Nephron progenitor cell (in vitro differentiated cells): ENCODE data around the gene TBK1.

Source experiments
- DNase-seq: peaks from one replicate; pipeline ENCODE4 v3.0.0; 2021
- H3K27ac Mint-ChIP-seq: 2 replicates; pipeline ENCODE4 v1.8.0; 2021; ENCODE audit warnings: mild to moderate bottlenecking, moderate library complexity, mixed read lengths
- H3K27me3 Mint-ChIP-seq: 2 replicates; pipeline ENCODE4 v1.8.0; 2021; ENCODE audit warnings: mild to moderate bottlenecking, low read depth, mixed read lengths; ENCODE audit not compliant: poor library complexity
- H3K36me3 Mint-ChIP-seq: 2 replicates; pipeline ENCODE4 v1.8.0; 2021; ENCODE audit warnings: low read depth, mixed read lengths
- H3K4me1 Mint-ChIP-seq: 2 replicates; pipeline ENCODE4 v1.8.0; 2021; ENCODE audit warnings: mixed read lengths
- H3K4me3 Mint-ChIP-seq: 2 replicates; pipeline ENCODE4 v1.8.0; 2021; ENCODE audit warnings: mild to moderate bottlenecking, moderate library complexity, mixed read lengths
- H3K9me3 Mint-ChIP-seq: 2 replicates; pipeline ENCODE4 v1.8.0; 2021; ENCODE audit warnings: mild to moderate bottlenecking, moderate library complexity, mixed read lengths
- TF ChIP-seq, protein P1 (sequence below): fragments of 200-600 bp; sonication (generic); IDR thresholded peaks from 2 replicates; pipeline ENCODE4 v1.5.0; 2021; ENCODE audit warnings: antibody characterized with exemption

The TBK1 gene

GRCh38 chr12:64456119-64456518, 4.2 kb downstream of the TBK1 start:
- TF ChIP-seq, protein P1, sequence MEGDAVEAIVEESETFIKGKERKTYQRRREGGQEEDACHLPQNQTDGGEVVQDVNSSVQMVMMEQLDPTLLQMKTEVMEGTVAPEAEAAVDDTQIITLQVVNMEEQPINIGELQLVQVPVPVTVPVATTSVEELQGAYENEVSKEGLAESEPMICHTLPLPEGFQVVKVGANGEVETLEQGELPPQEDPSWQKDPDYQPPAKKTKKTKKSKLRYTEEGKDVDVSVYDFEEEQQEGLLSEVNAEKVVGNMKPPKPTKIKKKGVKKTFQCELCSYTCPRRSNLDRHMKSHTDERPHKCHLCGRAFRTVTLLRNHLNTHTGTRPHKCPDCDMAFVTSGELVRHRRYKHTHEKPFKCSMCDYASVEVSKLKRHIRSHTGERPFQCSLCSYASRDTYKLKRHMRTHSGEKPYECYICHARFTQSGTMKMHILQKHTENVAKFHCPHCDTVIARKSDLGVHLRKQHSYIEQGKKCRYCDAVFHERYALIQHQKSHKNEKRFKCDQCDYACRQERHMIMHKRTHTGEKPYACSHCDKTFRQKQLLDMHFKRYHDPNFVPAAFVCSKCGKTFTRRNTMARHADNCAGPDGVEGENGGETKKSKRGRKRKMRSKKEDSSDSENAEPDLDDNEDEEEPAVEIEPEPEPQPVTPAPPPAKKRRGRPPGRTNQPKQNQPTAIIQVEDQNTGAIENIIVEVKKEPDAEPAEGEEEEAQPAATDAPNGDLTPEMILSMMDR = no peak
- H3K27me3 Mint-ChIP-seq = peaks cover 3% of the 10 kb centered on the region
- no peak overlapping the region for H3K4me3 Mint-ChIP-seq
- H3K9me3 Mint-ChIP-seq = no peaks in the 10 kb centered on the region
- H3K27ac Mint-ChIP-seq = peak overlapping the region; percentile 37
- peaks cover 56% of the 10 kb centered on the region for H3K4me1 Mint-ChIP-seq
- peaks cover 47% of the 10 kb centered on the region for H3K36me3 Mint-ChIP-seq
- DNase-seq = no peak

DNA sequence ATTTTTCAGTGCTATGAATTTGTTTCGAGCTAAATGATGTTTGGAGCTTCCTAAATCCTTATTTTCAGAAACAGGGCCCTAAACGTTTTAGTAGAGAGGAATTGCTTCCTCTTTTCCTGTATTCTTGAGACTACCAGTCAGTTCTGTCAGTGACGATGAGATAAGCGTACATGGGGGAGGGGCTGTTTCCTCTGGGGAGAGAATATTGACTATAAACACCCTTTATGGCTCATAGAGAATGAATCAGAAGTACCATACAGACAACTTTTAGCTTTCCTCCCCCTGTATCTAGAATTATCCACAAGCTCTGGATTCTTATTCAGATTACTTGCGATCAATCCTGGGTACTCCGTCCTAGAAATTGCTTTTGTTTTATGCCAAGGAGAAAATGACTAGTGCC, 5.1 kb downstream of the TBK1 start:
- TF ChIP-seq, protein P1 = no peak
- Mint-ChIP-seq H3K27ac (no peak overlapping the region), H3K4me1 (peaks cover 56% of the 10 kb centered on the region)

GRCh38 chr12:64457466-64457865, 5.5 kb downstream of the TBK1 start:
- no peaks in the 10 kb centered on the region for H3K9me3 Mint-ChIP-seq
- no peaks in the 10 kb centered on the region for H3K27me3 Mint-ChIP-seq
- no peak for DNase-seq
- peaks cover 59% of the 10 kb centered on the region for H3K4me1 Mint-ChIP-seq
- TF ChIP-seq, protein P1 = no peak
- peaks cover 58% of the 10 kb centered on the region for H3K36me3 Mint-ChIP-seq
- peak overlapping the region; percentile 24 for H3K27ac Mint-ChIP-seq
- H3K4me3 Mint-ChIP-seq = no peak overlapping the region

More for the DNA sequence above, 5.1 kb downstream of the TBK1 start:
- DNase-seq = no peak
- no peak overlapping the region for H3K4me3 Mint-ChIP-seq
- peaks cover 54% of the 10 kb centered on the region for H3K36me3 Mint-ChIP-seq
- H3K9me3 Mint-ChIP-seq = no peaks in the 10 kb centered on the region
- no peaks in the 10 kb centered on the region for H3K27me3 Mint-ChIP-seq

DNA sequence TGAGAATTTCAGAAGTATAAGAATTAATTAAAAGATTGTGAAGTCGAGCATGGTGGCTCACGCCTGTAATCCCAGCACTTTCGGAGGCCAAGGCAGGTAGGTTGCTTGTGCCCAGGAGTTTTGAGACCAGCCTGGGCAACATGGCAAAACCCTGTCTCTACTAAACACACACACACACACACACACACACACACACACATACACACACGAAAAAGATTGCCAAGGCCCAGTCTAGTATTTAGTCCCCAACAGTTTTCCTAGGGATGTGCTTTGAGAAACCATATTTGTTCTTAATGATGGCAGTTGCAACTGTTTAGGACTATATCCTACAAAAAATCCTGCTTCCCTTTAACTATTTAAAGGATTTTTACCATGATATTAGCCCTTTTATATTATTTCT, 6.0 kb downstream of the TBK1 start:
- peaks cover 62% of the 10 kb centered on the region for H3K36me3 Mint-ChIP-seq

DNA sequence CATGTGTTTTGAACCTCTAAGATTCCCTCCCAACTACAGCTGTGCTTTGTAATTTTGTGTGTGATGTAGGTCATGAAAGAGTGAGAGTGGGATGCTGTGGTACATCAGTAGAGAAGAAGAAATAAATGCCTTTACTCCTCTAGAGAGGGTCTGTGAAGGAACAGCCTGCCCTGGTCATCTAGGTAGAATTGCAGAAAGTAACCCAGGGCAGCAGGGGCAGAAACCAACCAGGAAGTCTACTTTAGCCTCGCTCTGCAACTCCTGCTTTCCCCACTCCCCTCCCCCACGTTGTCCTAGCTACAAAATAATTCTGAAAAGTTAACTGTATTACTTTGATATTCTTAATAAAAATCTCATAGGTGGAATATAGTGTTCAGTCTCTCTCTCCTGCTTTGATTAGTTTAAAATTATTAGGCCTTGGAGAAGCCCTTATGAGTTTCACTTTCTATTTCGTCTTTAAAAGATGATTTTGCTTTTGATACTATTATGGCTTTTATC, 7.5 kb downstream of the TBK1 start:
- Mint-ChIP-seq H3K4me1 (peaks cover 50% of the 10 kb centered on the region), H3K4me3 (no peak overlapping the region), H3K27ac (peak overlapping the region; percentile 49), H3K27me3 (no peaks in the 10 kb centered on the region), H3K9me3 (no peaks in the 10 kb centered on the region), H3K36me3 (peaks cover 75% of the 10 kb centered on the region)
- TF ChIP-seq, protein P1 = no peak
- no peak for DNase-seq

More for the DNA sequence above, 6.0 kb downstream of the TBK1 start:
- Mint-ChIP-seq H3K4me3 (no peak overlapping the region), H3K27me3 (no peaks in the 10 kb centered on the region), H3K9me3 (no peaks in the 10 kb centered on the region), H3K27ac (peak overlapping the region; percentile 24), H3K4me1 (peaks cover 58% of the 10 kb centered on the region)
- no peak for DNase-seq
- TF ChIP-seq, protein P1 = no peak

- Mint-ChIP-seq H3K9me3 (no peaks in the 10 kb centered on the region), H3K4me1 (peaks cover 43% of the 10 kb centered on the region), H3K36me3 (peaks cover 83% of the 10 kb centered on the region), H3K4me3 (no peak overlapping the region), H3K27ac (peak overlapping the region; percentile 98), H3K27me3 (no peaks in the 10 kb centered on the region)
- TF ChIP-seq, protein P1 = no peak
- peak; percentile 36 for DNase-seq
Measured at GRCh38 chr12:64461634-64462414, 9.9 kb downstream of the TBK1 start.
